ELR (cell line): Measurements from ENCODE around the gene CALM1.
A peak's percentile ranks its signal among the peaks of the same experiment; 100 is the strongest.
"Not testable (repeated sequence)": the region's sequence is repeated elsewhere in the genome, so short reads cannot be mapped to it uniquely, and the experiment has no call there.

ENCODE experiments used
- DNase-seq: peaks from one replicate; pipeline ENCODE4 v3.0.0-alpha.2; 2015; ENCODE audit warnings: low read depth

The CALM1 gene

GRCh38 chr14:90383731-90384542 is 12.9 kb upstream of the CALM1 start:
- peak; percentile 52 for DNase-seq

- no peak for DNase-seq
Observed at GRCh38 chr14:90384543-90384911, 12.3 kb upstream of the CALM1 start.

- no peak for DNase-seq
Observed at GRCh38 chr14:90386321-90386720, 10.5 kb upstream of the CALM1 start.

- DNase-seq: no peak
Observed at GRCh38 chr14:90387206-90387760, 9.5 kb upstream of the CALM1 start.

- DNase-seq: peak; percentile 83
Observed at GRCh38 chr14:90388437-90388836, 8.4 kb upstream of the CALM1 start.

- DNase-seq: peak; percentile 53
Observed at GRCh38 chr14:90388982-90389381, 7.8 kb upstream of the CALM1 start.

GRCh38 chr14:90393966-90394365 is 2.9 kb upstream of the CALM1 start:
- DNase-seq: no peak

GRCh38 chr14:90394782-90395181 is 2.0 kb upstream of the CALM1 start:
- not testable (repeated sequence) for DNase-seq

- peak; percentile 65 for DNase-seq
Observed at GRCh38 chr14:90397425-90398314, 841 bp downstream of the CALM1 start.

- peak; percentile 51 for DNase-seq
Observed at GRCh38 chr14:90398315-90398839, 1.5 kb downstream of the CALM1 start.

- DNase-seq: no peak
Observed at GRCh38 chr14:90398841-90399540, 2.2 kb downstream of the CALM1 start.

- DNase-seq: peak; percentile 94
Observed at GRCh38 chr14:90399541-90400444, 3.0 kb downstream of the CALM1 start.

GRCh38 chr14:90400904-90401561 is 4.2 kb downstream of the CALM1 start:
- no peak for DNase-seq

- DNase-seq: no peak
Observed at GRCh38 chr14:90402016-90402415, 5.2 kb downstream of the CALM1 start.

GRCh38 chr14:90403065-90403464 is 6.2 kb downstream of the CALM1 start:
- DNase-seq: no peak

- no peak for DNase-seq
Observed at GRCh38 chr14:90405101-90405500, 8.3 kb downstream of the CALM1 start.

GRCh38 chr14:90405755-90406154 is 8.9 kb downstream of the CALM1 start:
- DNase-seq: no peak

- DNase-seq: no peak
Observed at GRCh38 chr14:90406384-90406798, 9.6 kb downstream of the CALM1 start.

- DNase-seq: no peak
Observed at GRCh38 chr14:90407230-90407629, 10.4 kb downstream of the CALM1 start.

- DNase-seq: peak; percentile 26
Observed at GRCh38 chr14:90408713-90409112, 11.9 kb downstream of the CALM1 start.
